Lung (tissue), 16 donors: ENCODE data around the gene SAC3D1. TPM values are rescaled to one million over a fixed set of nuclear protein-coding genes. Genes with fewer than 3 reads are reported as not detected.

Experiments used
- ATAC-seq: fragments of 200-7000 bp; cut with Tn5 transposase; one replicate; pipeline ENCODE4 v1.9.1; 2020; ENCODE audit warnings: moderate number of reproducible peaks; ENCODE audit not compliant: insufficient read depth, low FRiP score
- DNase-seq, 3 donors: peaks; one replicate each; pipeline ENCODE4 v3.0.0-alpha.2; 2013 to 2017
- H3K27ac ChIP-seq, 2 donors: one replicate each; pipeline ENCODE4 v1.5.1; 2013; ENCODE audit warnings: mild to moderate bottlenecking in 2 of 2, moderate library complexity in 2 of 2, control low read depth in 1 of 2, inconsistent platforms in 1 of 2, low read depth in 1 of 2, low read length in 1 of 2
- H3K27me3 ChIP-seq, 3 donors: one replicate each; pipeline ENCODE4 v1.5.1; 2013; ENCODE audit warnings: low read length in 2 of 3; ENCODE audit not compliant: control insufficient read depth in 3 of 3, insufficient read depth in 3 of 3
- H3K36me3 ChIP-seq, 4 donors: one replicate each; pipeline ENCODE4 v1.5.1; 2013; ENCODE audit warnings: low read length in 4 of 4, mild to moderate bottlenecking in 1 of 4, moderate library complexity in 1 of 4; ENCODE audit not compliant: control insufficient read depth in 4 of 4, insufficient read depth in 4 of 4
- H3K4me1 ChIP-seq, 5 donors: one replicate each; pipeline ENCODE4 v1.5.1; 2013; ENCODE audit warnings: low read length in 5 of 5, mild to moderate bottlenecking in 2 of 5, moderate library complexity in 1 of 5; ENCODE audit not compliant: control insufficient read depth in 5 of 5, insufficient read depth in 5 of 5
- H3K4me3 ChIP-seq: one replicate; pipeline ENCODE4 v1.5.1; 2013; ENCODE audit warnings: mild to moderate bottlenecking, control low read depth, moderate library complexity
- H3K9ac ChIP-seq, 2 donors: one replicate each; pipeline ENCODE4 v1.5.1; 2013; ENCODE audit warnings: low read length in 2 of 2, control low read depth in 1 of 2; ENCODE audit not compliant: insufficient read depth in 1 of 2
- H3K9me3 ChIP-seq, 4 donors: one replicate each; pipeline ENCODE4 v1.5.1; 2013; ENCODE audit warnings: low read length in 3 of 4, mild to moderate bottlenecking in 1 of 4, moderate library complexity in 1 of 4; ENCODE audit not compliant: control insufficient read depth in 4 of 4, insufficient read depth in 3 of 4
- CTCF ChIP-seq: IDR thresholded peaks from 2 replicates; pipeline ENCODE4 v1.5.1; 2012; ENCODE audit warnings: mild to moderate bottlenecking; ENCODE audit errors: control extremely low read depth, extremely low read depth
- WGBS, 2 donors: extraction: QIAGEN DNeasy Blood & Tissue Kit; methylation state at CpG; one replicate each; pipeline ENCODE4 v1.1.7; 2013; 5-methylcytosine and 5-hydroxymethylcytosine counted together
- long read RNA-seq, 5 donors: transcript quantifications; one replicate each; lab custom pipeline, GENCODE V29; 2026
- polyA plus RNA-seq, 2 donors: library from polyadenylated mRNA; stranded (reverse); fragments of 200-250 nt; gene quantifications; one replicate each; pipeline ENCODE4 v1.2.1, GENCODE V29; 2013
- total RNA-seq, 2 donors: library from RNA; depleted of rRNA in 1 of 2; stranded (reverse); fragments of >200 nt in 1 of 2; gene quantifications; one replicate each; pipeline ENCODE4 v1.2.1, GENCODE V29; 2014 to 2021
- donor health status: control.
- donor health status: control.
- donor health status: Bipolar disorder and iron deficiency.
- donor health status: healthy.
- donor health status: DM: yes; HTN: yes; CAD: no.

Gene SAC3D1
- 10 to 100 TPM in 1 of 2 donors, 1 to 10 TPM in 1; 5.1 to 17.6 TPM for total RNA-seq
- 10 to 100 TPM; 12.7 to 15.9 TPM for polyA plus RNA-seq
- long read RNA-seq, donor 1, transcript SAC3D1-201 (2 exons, 1,566 nt): major isoform, 13 of 15 reads
- long read RNA-seq, donor 1, partial matches to known transcripts: 0 of 15 reads
- long read RNA-seq, donor 1, other reads (novel, unspliced or antisense): 0 of 15 reads
- long read RNA-seq, donor 2, partial matches to known transcripts: 0 of 4 reads
- long read RNA-seq, donor 2, other reads (novel, unspliced or antisense): 0 of 4 reads
- long read RNA-seq, donor 3, transcript SAC3D1-201 (2 exons, 1,566 nt): major isoform, 8 of 10 reads
- long read RNA-seq, donor 3, partial matches to known transcripts: 0 of 10 reads
- long read RNA-seq, donor 3, other reads (novel, unspliced or antisense): 0 of 10 reads
- long read RNA-seq, donor 4, partial matches to known transcripts: 9 of 14 reads
- long read RNA-seq, donor 4, other reads (novel, unspliced or antisense): 0 of 14 reads
- long read RNA-seq, donor 5, transcript SAC3D1-201 (2 exons, 1,566 nt): major isoform, 9 of 11 reads
- long read RNA-seq, donor 5, partial matches to known transcripts: 0 of 11 reads
- long read RNA-seq, donor 5, other reads (novel, unspliced or antisense): 0 of 11 reads

- ATAC-seq: peak; percentile 95
- peaks cover 0 to 18% (median 0%) of the 10 kb centered on the region in 5 donors for H3K4me1 ChIP-seq
- peak within 1 kb of the TSS; percentile 93 for H3K4me3 ChIP-seq
- H3K27me3 ChIP-seq: no peaks in the 10 kb centered on the region
- peak within 1 kb of the TSS; percentile 91 to 98 for H3K27ac ChIP-seq
- no peak for TF ChIP-seq CTCF
- no peaks in the 10 kb centered on the region for H3K9me3 ChIP-seq
- peak within 1 kb of the TSS in 1 of 2 donors; percentile 49 for H3K9ac ChIP-seq
- 1% methylated on average over 71 to 91 of the region's 91 CpGs for WGBS, 2 donors
- peaks cover 0 to 35% (median 20%) of the 10 kb centered on the region in 4 donors for H3K36me3 ChIP-seq
- peak; percentile 95 to 96 (median 95) for DNase-seq
Observed at GRCh38 chr11:65040847-65041622, at the start of gene SAC3D1. SAC3D1 (plus strand) TSS chr11:65041210; CDS start chr11:65041293, 83 bp downstream.

- Histone ChIP-seq H3K27ac (no peak overlapping the region), H3K4me3 (no peak overlapping the region), H3K4me1 (peaks cover 0 to 25% (median 9%) of the 10 kb centered on the region in 5 donors), H3K9me3 (no peaks in the 10 kb centered on the region), H3K9ac (no peak overlapping the region), H3K36me3 (peaks cover 0 to 3% (median 0%) of the 10 kb centered on the region in 4 donors), H3K27me3 (no peaks in the 10 kb centered on the region)
- no peak for ATAC-seq
- DNase-seq: no peak
- TF ChIP-seq CTCF: no peak
- WGBS, 2 donors: 96 to 98% methylated on average over 7 of the region's 7 CpGs
Observed at GRCh38 chr11:64994318-64994717, 46.7 kb upstream of the SAC3D1 start.

- ATAC-seq (no peak), DNase-seq (no peak)
- no peaks in the 10 kb centered on the region for H3K27me3 ChIP-seq
- TF ChIP-seq CTCF: no peak
- 24 to 42% methylated on average over 11 of the region's 11 CpGs for WGBS, 2 donors
- no peaks in the 10 kb centered on the region for H3K9me3 ChIP-seq
- peak overlapping the region; percentile 9 to 49 for H3K9ac ChIP-seq
- peaks cover 0 to 3% (median 0%) of the 10 kb centered on the region in 4 donors for H3K36me3 ChIP-seq
- H3K4me1 ChIP-seq: peaks cover 0 to 12% (median 0%) of the 10 kb centered on the region in 5 donors
- peak overlapping the region; percentile 0 to 84 for H3K27ac ChIP-seq
- H3K4me3 ChIP-seq: peak overlapping the region; percentile 36
Observed at GRCh38 chr11:64996327-64996709, 44.7 kb upstream of the SAC3D1 start.
